ENCODE measurements around the gene FANCL. TPM values are rescaled to one million over a fixed set of nuclear protein-coding genes. Genes with fewer than 3 reads are reported as not detected.
"Not testable (repeated sequence)": the region's sequence is repeated elsewhere in the genome, so short reads cannot be mapped to it uniquely, and the experiment has no call there.

Gene FANCL
- polyA plus RNA-seq, 2 of the 4 experiments (the other 2 are of a cell fraction) = 34.1 to 68.8 TPM

DNA sequence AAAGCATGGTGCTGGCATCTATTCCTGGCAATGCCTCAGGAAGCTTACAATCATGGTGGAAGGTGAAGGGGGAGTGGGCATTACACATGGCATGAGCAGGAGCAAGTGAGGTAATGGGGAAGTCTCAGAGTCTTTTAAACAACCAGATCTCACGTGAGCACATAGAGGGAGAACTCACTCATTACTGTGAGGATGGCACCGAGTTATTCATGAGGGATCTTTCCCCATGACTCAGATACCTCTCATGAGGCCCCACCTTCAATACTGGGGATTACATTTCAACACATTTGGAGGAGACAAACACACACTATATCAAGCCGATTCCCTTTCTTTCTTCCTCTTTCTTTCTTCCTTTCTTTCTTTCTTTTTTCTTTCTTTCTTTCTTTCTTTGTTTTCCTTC lies 47.9 kb upstream of the FANCL start:
- 30% methylated on average over 3 of the region's 3 CpGs for WGBS (ENCODE audit: missing lambda C conversion rate)
- H3K4me1 ChIP-seq = no peaks in the 10 kb centered on the region
- TF ChIP-seq JUN (IDR thresholded peaks at IDR 0.05) = no peak
- no peak for TF ChIP-seq SREBF2 (IDR thresholded peaks at IDR 0.05)
- TF ChIP-seq EP300 (IDR thresholded peaks at IDR 0.05) = no peak
- TF ChIP-seq ZC3H11A (IDR thresholded peaks at IDR 0.05) = no peak
- TF ChIP-seq HOXA7 (CRISPR knock-in tag; IDR thresholded peaks at IDR 0.05) = no peak
- H3K9me3 ChIP-seq = no peaks in the 10 kb centered on the region
- FAIRE-seq (no peak), DNase-seq (ENCODE audit: low read depth in 1 of 2, low spot score in 1 of 2) (peak in 1 of 2 experiments; percentile 12), ATAC-seq (peak; percentile 54 to 59; a peak in 5 of 6 replicates)
- H3K4me2 ChIP-seq = no peak overlapping the region
- ChIA-PET POLR2A (no interaction called here), CTCF (no interaction called here)
- H3K4me3 ChIP-seq = no peak overlapping the region
- no peak overlapping the region for H3K27ac ChIP-seq

DNA sequence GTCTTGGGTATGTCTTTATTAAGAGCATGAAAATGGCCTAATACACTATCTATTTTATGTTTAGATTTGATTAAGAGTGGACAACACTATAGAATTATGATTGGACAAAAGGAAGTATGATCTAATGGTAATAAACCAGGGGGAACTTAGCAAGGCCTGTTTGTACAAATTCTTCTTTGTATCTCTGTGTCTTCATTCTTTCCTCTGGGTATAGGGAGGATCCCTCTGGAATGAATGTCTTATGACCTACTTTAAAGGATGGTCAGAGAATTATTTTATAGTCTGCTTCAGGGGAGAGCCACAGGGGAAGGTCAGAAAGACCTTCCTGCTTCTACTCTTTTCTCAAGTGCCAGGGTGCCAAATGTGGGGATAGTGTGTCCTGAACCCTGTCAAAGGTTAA lies 42.8 kb upstream of the FANCL start:
- DNase-seq (ENCODE audit: low read depth in 1 of 2, low spot score in 1 of 2) (no peak), ATAC-seq (no peak), FAIRE-seq (no peak)
- Histone ChIP-seq H3K4me1 (no peaks in the 10 kb centered on the region), H3K9me3 (no peaks in the 10 kb centered on the region), H3K4me2 (no peak overlapping the region), H3K4me3 (no peak overlapping the region), H3K27ac (no peak overlapping the region)
- ChIA-PET POLR2A (no interaction called here), CTCF (interaction anchor here (0.9 kb wide), 1 partner anchor 9 kb away, joined by 3 read pairs; no protein-coding TSS in a partner anchor)
- TF ChIP-seq HDAC2 (IDR thresholded peaks at IDR 0.05) = no peak
- no peak for TF ChIP-seq FOSB (CRISPR knock-in tag; IDR thresholded peaks at IDR 0.05)
- TF ChIP-seq JUNB (IDR thresholded peaks at IDR 0.05) = no peak
- no peak for TF ChIP-seq FOSL2 (IDR thresholded peaks at IDR 0.05)
- TF ChIP-seq FOSL2 (CRISPR knock-in tag; IDR thresholded peaks at IDR 0.05) = no peak
- TF ChIP-seq EHMT2 (IDR thresholded peaks at IDR 0.05; ENCODE audit: low read depth) = no peak
- TF ChIP-seq, protein P1, sequence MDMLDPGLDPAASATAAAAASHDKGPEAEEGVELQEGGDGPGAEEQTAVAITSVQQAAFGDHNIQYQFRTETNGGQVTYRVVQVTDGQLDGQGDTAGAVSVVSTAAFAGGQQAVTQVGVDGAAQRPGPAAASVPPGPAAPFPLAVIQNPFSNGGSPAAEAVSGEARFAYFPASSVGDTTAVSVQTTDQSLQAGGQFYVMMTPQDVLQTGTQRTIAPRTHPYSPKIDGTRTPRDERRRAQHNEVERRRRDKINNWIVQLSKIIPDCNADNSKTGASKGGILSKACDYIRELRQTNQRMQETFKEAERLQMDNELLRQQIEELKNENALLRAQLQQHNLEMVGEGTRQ (IDR thresholded peaks at IDR 0.05) = no peak
- no peak for TF ChIP-seq MAZ (IDR thresholded peaks at IDR 0.05; ENCODE audit: borderline replicate concordance, low read depth, low read length)
- no peak for TF ChIP-seq KDM1A (IDR thresholded peaks at IDR 0.05; ENCODE audit: low read depth)
- no peak for TF ChIP-seq RAD21 (conservative IDR thresholded peaks at IDR 0.05 in 1 of 2, IDR thresholded peaks at IDR 0.05 in 1 of 2)
- no peak for TF ChIP-seq RNF2 (IDR thresholded peaks at IDR 0.05; ENCODE audit: borderline replicate concordance, low read depth)
- no peak for TF ChIP-seq BHLHE40 (IDR thresholded peaks at IDR 0.05; ENCODE audit: low read depth, low read length)
- no peak for TF ChIP-seq CBX2 (IDR thresholded peaks at IDR 0.05; ENCODE audit: borderline replicate concordance, low read depth)
- TF ChIP-seq MYC (IDR thresholded peaks at IDR 0.05; ENCODE audit: borderline replicate concordance, low read length) = no peak
- TF ChIP-seq HOXB5 (CRISPR knock-in tag; IDR thresholded peaks at IDR 0.05) = no peak
- no peak for TF ChIP-seq POLR2A (IDR thresholded peaks at IDR 0.05; ENCODE audit: low read length)

DNA sequence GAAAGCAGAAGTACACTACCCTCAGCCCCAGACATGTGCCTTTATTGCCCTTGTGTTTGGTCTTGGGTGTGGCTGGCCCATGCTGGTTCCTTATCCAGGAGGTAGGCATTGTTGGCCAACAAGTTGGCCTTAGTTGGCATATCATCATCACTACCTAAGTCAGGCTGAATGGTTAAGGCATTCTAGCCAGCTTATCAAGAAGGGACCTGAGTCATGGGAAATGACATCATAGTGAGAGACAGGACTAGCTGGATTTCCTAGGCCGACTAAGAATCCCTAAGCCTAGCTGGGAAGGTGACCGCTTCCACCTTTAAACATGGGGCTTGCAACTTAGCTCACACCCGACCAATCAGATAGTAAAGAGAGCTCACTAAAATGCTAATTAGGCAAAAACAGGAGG lies 34.0 kb upstream of the FANCL start:
- CTCF ChIA-PET = interaction anchor here (0.6 kb wide), 1 partner anchor 366 kb away, joined by 3 read pairs; no protein-coding TSS in a partner anchor
- H3K9me3 ChIP-seq, H3K4me1 ChIP-seq, H3K27ac ChIP-seq, POLR2A ChIA-PET, H3K4me2 ChIP-seq, ATAC-seq, FAIRE-seq, H3K4me3 ChIP-seq: not testable (repeated sequence)
- peak; percentile 63 for TF ChIP-seq MAFK (IDR thresholded peaks at IDR 0.05; ENCODE audit: partially characterized antibody)
- DNase-seq (ENCODE audit: low read depth in 1 of 2, low spot score in 1 of 2) = peak in 1 of 2 experiments; percentile 25
- WGBS (ENCODE audit: missing lambda C conversion rate) = 55% methylated on average over 3 of the region's 3 CpGs

DNA sequence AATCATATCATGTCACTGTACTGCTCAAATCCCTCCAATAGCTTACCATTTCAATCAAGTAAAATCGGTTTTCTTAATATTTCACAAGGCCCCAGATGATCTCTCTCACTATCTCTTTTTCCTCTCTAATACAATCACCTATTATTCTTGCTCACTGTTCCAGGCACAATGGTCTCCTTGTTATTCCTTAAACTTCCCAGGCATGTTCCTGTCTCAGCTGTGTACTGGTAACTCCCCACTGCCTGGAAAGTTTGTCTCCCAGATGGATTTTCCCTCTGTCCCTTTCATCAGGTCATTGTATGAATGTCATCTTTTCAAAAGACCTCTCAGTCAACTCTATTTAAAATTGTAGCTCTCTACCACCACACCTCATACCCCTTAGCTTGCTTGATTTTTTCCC lies 30.7 kb upstream of the FANCL start:
- DNase-seq (ENCODE audit: low read depth in 1 of 2, low spot score in 1 of 2) = no peak
- TF ChIP-seq KDM5A (IDR thresholded peaks at IDR 0.05) = no peak
- no peak for TF ChIP-seq MAZ (IDR thresholded peaks at IDR 0.05; ENCODE audit: borderline replicate concordance, low read depth, low read length)
- no peak for TF ChIP-seq HEYL (CRISPR knock-in tag; IDR thresholded peaks at IDR 0.05)
- no peak for TF ChIP-seq NPAS2 (CRISPR knock-in tag; IDR thresholded peaks at IDR 0.05; ENCODE audit: borderline replicate concordance)
- no peak for TF ChIP-seq FOSL2 (IDR thresholded peaks at IDR 0.05)
- TF ChIP-seq FOSL2 (CRISPR knock-in tag; IDR thresholded peaks at IDR 0.05) = no peak
- TF ChIP-seq RARB (CRISPR knock-in tag; IDR thresholded peaks at IDR 0.05) = no peak
- no peak for TF ChIP-seq ZFP36 (IDR thresholded peaks at IDR 0.05; ENCODE audit: borderline replicate concordance, partially characterized antibody)
- CTCF ChIA-PET = no interaction called here
- Histone ChIP-seq H3K27ac (no peak overlapping the region), H3K4me1 (peaks cover 3% of the 10 kb centered on the region; the same call in 1 of the 3 replicates), H3K4me2 (no peak overlapping the region), H3K9me3 (no peaks in the 10 kb centered on the region), H3K4me3 (no peak overlapping the region)
- POLR2A ChIA-PET = no interaction called here
- no peak for FAIRE-seq
- no peak for ATAC-seq
- WGBS (ENCODE audit: missing lambda C conversion rate) = 4% methylated on average over 1 of the region's 1 CpG

All from A549 (cell line).